HG02885 (cell line): ENCODE measurements around the gene ZNF664.

Experiments
- ATAC-seq: cut with Tn5 transposase; IDR thresholded peaks from one replicate; pipeline ENCODE4 v1.9.1; 2021; ENCODE audit warnings: mild to moderate bottlenecking; ENCODE audit not compliant: unreplicated experiment, poor library complexity

The ZNF664 gene

DNA sequence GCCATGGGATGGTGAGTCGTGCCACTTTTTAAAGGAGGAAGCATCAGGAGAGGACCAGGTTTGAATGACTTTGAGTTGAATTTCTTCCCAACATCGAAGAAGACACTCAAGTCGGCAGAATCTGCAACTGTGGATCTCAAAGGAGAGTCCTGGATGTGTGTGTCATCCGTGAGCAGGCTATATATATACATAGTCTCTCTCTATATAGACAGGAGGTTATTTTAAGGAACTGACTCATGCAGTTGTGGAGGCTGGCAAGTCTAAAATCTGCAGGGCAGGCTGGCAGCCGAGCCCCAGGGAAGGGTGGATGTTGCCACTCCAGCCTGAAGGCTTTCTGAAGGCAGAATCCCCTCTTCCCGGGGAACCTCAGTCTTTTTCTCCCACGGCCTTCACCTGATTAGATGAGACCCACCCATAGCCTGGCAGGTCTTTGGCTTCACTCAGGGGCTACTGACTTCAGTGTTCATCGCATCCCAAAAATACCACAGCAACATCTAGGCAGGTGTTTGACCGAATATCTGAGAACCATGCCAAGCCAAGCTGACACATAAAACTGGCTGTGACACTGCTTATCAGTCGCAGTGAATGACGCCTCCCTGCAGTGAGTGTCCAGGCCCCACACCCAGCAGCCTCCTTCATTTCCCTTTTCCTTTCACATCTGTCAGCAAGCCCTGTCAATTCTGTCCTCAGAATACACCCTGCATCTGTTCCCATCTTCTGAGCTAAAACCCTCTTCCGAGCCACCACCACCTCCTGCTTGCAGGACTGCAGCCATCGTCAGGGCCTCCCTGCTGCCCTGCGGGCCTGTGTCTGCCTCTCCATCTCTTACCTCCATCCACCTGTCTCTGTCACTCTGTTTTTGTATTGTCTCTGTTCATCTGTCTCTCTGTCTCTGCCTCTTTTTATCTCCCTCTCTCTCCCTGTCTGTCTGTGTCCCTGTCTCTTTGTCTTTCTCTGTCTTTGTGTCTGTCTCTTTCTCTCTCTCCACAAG lies 54.0 kb downstream of the ZNF664 start:
- no peak for ATAC-seq

DNA sequence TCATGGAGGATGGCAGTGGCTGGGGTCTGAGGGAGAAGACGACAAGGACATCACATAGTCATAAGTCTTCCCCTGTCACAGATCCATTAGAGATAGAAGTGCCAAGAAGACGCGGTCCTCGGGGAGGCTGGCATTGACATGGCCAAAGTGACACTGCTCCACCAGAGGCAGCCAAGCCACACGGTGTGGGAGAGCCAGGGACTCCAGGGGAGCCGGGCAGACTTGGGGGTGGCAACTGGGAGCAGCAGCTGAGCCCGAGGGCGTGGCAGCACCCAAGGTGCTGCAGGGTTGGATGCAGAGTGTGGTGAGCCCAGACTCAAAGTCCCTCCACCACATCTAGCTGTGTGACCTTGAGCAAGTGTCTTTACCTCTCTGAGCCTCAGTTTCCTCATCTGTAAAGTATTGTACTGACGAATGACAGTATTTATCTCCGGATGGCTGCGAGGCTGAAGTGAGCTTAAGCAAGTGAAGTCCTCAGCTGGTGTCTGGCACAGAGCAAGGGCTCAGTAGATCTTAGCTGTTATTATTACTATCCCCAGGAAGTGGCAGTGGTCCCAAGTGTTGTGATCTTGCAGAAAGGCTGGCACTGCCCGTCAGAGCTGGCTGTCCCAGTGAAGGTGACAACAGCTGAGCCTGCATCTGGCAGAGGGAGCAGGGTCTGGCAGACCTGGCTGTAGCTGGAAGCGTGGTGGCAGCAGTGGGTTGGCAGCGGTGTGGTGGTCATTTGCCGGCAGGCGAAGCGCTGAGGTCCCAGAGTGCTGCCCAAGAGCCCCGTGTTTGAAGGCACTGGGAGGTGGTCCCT lies 54.9 kb downstream of the ZNF664 start:
- ATAC-seq = no peak

DNA sequence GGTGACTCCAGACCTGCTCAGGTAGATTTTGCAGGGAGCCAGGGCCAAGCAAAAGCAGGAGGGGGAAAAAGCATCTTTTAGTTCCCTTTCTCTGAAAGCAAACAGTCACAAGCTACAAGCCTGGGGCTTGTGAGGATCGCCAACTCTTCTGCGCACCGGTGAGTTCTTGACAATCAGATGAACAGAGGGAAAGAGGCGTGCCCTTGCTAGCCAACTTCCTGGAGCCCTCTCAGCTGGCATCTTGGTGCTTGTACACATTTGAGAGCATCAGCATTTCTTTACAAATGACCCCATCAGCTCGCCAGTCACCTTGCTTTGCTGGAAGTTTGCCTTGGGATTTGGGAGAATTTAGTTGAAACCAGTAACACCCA lies 55.5 kb downstream of the ZNF664 start:
- no peak for ATAC-seq

DNA sequence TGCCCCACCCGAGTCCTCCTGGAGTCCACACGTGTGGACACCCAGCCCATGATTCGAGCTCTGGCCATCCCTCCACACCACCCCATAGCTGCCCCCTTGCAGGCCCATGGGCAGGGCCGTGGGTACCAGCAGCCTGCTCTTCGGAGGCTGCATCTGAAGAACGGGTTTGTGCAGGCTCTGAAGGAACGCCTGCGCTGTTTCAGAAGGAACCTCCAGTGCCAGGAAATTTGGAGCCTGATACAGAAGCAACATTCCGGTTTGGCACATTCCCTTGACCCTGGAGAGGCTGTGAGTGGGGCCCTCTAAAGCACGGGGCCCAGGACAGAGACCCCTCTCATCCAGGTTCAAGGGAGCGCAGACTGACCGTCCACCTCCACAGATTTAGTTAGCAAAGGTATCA lies 57.0 kb downstream of the ZNF664 start:
- ATAC-seq = no peak

DNA sequence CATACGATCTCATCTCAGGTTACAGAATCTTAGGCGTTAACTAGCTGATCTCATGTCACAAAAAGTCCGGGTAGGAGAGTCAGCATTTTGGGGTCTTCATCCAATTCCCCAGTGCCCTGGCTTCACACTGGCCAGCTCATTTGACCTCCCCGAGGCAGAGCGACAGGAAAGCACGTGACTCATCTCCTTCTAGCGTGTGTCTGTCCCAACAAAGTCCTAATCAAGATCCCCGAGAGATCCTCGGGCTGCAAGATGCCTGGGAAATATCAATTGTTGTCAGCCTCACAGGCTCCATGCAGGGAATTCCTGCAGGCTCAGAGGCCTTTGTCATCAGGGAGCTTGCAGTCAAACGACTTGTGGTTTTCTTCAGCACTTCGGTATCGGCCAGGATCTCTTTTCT lies 57.5 kb downstream of the ZNF664 start:
- no peak for ATAC-seq

DNA sequence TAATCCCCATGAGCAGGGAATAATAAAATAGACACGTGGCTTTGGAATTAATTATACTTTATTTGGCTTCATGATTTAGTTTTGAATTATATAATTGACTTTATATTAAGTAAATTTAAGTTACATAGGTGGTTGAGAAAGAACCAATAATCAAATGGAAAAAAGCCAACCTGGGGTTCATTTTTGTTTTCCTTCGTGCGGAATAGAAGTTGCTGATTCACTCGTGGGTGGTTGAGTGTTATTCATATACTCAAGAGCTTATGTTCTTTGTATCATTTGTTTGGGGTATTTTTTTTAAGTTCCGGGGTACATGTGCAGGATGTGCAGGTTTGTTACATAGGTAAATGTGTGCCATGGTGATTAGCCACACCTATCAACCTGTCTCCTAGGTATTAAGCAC lies 58.0 kb downstream of the ZNF664 start:
- ATAC-seq = no peak

DNA sequence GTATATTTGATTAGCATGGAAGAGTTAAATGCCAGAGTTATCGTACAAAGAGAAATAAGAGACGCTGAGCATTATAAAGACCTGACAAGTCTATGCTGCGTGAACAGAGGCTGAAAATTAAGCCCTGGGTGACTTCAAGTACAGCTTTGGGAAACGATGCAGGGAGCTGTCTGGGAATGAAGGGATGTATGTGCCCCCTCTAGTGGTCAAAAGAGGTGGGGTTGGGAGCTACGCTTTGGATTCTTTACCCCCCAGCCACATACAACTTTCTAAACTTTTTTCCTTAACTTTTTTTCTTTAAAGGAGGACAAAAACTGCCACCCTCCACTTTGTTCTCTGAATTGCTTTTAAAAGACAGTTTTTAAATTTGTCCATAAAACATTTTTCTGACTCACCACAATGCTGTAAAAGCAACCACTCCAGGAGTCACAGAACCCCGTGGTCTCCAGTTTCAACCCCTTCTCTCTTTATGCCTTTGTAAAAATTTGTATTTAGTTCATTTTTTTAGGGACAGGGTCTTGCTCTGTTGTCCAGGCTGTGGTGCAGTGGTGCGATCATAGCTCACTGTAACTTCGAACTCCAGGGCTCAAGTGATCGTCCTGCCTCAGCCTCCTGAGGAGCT lies 59.4 kb downstream of the ZNF664 start:
- ATAC-seq = no peak

DNA sequence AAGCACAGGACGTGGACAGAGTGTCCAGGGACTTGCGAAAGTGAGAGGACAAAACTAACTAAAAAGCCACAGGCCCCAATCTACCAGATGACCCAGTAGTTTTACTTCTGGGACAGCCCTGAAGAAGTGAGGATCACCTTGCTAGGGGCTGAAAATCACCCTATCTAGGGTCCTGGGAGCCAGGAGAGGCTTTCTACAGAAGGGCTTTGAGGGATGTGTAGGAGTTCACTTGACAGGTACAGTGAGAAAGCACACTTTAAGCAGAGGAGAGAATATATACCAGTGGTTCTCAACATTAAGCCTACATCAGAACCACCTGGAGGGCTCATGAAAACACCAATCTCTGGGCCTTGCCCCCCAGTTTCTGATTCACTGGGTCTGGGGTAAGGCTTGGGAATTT lies 60.8 kb downstream of the ZNF664 start:
- ATAC-seq = no peak

DNA sequence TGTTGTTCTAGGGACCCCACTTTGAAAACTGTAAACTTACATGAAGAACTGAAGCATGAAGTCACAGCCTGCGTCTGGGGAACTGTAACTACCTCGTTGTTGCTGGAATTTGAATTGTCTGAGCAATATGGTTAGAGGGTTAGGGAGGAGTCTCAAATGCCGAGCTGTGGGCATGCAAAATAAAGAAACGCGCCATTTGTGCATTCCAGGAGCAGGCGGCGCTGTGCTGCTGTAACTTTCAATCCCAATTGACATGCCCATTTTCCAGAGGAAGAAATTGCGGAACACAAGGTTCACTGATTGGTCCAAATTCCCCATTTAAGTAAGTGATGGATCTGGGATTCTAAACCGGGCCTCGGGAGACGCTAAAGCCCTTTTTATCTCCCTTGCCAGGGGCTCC lies 61.3 kb downstream of the ZNF664 start:
- no peak for ATAC-seq

DNA sequence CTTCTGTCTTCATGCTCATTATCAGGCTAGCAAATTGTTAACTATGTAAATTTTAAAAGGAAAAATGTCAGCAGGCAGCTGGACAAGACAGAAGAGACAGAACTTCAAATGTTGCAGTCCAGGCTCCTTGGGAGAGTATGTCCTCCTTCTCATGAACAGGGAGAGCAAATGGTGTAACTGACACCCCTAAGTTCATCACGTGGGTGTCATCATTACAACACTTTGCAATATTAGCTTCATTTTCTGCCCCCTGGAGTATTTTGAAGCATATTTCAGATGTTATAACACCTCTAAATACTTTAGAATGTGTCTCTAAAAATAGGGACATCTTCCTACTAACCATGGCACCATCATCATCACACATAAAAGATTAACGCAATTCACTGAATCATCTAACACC lies 62.1 kb downstream of the ZNF664 start:
- ATAC-seq = no peak

DNA sequence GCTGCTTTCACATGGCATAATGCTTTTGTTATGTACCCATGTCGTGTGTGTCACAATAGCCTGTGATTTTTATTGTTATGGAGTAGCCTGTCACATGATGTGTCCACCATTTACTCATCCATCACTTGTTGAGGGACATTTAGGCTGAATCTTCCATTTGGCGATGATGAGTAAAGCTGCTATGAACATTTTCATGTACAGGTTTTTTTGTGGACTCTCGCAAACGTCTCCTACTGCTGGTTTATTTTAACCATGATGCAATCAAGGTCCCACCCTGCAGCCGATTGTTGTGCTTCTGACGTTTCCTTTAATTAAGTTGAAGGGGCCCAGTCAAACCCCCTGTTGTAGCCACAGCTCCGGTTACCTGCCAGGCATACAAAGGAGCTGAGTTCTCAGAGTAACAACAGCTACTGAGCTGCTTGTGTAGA lies 63.2 kb downstream of the ZNF664 start:
- ATAC-seq = no peak

DNA sequence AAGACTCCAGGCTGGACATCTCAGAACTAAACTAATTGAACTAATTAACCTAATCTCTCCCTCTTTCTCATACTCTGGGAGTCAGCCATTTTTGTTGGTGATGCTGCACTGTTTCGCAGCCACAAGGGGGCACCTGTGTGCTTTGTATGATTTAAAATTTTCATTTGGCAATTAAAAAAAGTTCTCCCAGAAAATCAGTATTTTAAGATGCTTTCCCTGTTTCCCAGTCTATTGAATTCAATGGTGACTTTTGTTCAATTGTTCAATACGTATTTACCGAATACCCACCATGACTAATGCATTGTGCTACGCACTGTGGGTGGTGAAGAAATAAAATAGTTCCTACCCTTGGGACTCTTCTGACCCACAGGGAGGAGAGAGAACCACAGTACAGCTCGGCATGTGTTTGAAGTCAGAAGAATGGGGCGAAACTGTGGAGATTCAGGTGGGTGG lies 63.7 kb downstream of the ZNF664 start:
- ATAC-seq = no peak

DNA sequence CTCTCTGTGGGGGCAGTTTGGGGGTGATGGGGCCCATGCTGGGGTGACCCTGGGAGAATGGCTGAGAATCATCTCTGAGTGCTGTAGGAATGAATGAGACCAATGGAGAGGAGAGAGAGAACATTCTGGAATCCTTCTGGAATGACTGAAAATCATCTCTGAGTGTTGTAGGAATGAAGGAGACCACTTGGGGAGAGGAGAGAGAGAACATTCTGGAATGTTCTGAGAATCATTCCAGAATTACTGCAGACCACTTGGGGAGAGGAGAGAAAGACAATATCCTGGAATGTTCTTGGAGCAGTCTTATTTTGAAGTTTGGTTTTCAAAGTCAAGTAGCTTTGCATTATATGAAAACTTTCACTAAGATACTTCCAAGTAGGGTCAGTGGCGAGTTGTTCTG lies 64.3 kb downstream of the ZNF664 start:
- no peak for ATAC-seq

DNA sequence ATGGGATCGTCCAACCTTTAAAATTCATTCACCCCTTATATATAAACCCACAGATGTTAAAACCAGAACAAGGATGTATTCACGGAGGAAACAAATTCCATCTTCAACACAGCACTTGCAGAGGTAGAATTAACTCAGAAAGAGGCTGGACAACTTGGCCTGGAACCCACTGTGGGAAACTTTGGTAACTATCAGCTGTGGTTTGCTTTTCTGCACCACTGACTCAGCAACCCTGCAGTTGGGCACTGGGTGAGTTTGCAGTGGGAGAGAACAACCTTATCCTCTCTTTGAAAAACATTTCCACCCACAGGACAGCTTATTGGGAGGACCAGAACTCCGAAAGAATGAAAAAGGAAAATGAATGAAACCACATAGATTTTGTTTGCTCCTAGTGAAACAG lies 66.3 kb downstream of the ZNF664 start:
- ATAC-seq = no peak

DNA sequence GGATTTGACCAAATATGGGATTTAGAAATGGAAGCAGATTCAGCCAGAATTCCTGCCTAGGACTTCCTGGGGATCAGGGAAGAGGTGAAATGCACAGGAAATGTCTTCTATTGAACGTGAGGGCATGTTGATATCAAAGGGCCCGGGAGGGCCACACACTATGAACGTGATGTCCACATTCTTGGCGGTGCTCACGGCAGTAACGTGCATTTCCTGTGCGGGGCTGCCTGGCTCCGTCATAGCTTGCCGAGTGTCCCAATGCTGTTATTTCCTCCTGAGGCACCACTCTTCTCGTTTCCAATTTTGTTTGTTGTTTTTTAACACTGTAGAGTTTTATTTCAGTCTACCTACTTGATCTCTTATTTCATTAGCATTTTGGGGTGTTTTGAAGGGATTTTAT lies 67.3 kb downstream of the ZNF664 start:
- ATAC-seq = no peak

DNA sequence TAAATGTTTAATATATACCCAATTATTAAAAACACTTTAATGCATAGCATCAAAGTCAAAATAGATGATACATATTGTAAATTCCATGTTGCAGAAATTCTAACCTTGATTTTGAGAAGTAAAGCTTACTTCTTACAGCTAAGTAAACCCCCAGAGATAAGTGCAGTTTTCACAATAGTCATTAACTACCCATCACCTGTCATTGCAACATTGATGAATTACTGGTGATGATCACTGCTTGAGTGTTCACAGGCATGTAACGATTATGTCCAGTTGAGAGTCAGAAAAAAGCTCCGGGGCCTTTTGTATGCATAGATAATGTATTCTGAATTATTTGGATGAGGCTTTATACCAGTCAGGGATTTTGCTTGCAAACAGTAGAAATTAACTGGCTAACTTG lies 67.7 kb downstream of the ZNF664 start:
- no peak for ATAC-seq

DNA sequence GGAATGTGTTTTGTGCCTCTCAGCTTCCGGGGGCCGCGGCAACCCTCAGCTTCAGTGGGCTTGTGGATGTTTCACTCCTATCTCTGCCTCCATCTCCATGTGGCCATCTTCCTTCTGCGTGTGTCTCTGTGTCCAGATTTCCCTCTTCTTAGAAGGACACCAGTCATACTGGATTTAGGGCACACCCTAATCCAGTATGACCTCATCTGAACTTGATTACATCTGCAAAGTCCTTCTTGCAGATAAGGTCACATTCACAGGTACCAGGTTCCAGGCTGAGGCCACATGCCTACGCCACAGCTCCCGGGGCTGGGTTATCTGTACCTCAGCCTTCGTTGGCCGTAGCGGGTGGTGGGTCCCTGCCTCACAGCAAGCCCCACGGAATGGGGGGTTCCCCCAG lies 68.9 kb downstream of the ZNF664 start:
- ATAC-seq = no peak

DNA sequence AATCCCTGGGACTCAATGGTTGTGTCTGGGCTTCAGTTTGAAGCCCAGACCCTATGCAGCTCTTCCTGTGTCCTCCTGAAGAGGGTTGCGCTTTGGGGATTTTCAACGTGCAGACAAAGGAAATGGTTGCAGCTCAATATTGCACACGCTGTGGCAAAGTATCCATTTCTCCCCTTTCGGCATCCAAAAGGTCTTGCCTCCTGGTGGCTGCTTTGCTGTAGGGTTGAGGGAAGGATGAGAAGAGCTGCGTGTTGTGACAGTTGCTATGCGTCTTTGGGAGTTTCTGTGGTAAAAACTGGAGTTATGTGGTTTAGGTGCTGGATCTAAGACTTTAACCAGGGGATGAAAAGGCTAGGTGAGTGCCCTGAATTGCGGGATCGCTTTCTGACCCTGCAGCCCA lies 71.0 kb downstream of the ZNF664 start:
- ATAC-seq = no peak

DNA sequence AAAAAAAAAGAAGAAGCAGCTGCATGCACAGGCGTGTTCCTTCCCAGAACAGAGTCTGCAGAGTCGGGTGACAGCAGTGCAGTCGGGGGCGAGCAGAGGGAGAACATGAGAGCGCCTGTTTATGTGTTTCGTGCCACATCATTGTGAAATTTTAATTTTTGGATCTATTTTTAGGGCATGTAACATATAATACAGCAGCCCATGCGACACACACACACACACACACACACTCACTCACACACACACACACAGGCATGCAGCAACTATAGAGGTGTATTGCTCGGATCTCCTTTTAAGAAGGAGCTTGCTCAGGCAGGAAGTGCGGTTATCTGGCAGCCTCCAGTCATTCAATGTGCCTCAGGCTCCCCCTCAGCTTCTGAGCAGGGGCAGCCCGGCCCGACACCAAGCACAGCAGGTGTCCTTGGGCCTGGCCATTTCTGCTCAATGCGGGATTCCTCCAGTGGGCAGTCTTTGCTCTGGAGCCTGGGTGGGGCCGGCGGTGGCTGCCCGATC lies 71.8 kb downstream of the ZNF664 start:
- no peak for ATAC-seq

DNA sequence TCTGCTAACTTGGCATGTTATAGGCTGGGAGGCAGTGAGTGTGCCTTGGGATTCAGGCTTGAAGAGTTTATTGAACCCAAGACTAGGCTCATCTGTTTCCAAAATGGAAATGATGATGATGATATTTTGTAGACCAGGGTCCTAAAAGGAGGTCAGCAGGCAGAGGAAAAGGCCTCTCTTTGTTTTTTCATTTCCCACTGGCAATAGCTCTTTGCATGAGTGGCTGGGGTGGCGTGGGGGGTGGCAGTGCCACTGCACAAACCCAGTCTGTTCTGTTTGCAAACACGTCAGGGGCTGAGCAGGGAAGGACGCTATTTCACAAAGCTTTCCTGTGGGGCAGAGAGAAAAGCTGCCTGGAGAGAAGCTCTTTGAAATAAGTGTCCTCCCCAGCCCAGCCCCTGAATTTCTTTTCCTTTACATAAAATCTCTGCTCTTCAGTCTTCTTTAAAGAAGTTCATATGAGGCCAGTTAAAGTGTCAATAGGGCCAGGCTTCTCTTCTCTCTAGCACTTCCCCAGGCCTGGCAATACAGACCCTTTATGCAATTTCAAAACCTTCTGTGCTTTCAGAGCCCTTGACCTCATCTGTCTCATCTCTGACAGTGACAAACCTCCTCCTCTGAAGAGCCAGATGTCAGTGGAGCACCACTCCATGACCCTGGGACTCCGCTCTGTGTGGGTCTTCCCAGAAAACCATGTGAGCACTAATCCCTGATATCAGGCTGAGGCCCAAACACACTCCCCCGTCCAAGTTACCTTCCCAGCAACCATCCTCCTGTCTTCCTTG lies 72.8 kb downstream of the ZNF664 start:
- ATAC-seq = no peak
